WTC11 (cell line): ENCODE results near the gene SCRG1.

ENCODE experiments used
- ATF6 ChIP-seq: sonication (generic); formaldehyde crosslinking; IDR thresholded peaks from 2 replicates; pipeline ENCODE4 v1.8.1; 2023; ENCODE audit warnings: mild to moderate bottlenecking, missing genetic modification reagents
- CTCF ChIP-seq: fragments of 200-600 bp; IDR thresholded peaks from 2 replicates; pipeline ENCODE4 v1.8.0; 2022; ENCODE audit warnings: antibody characterized with exemption
- EMX1 ChIP-seq: fragments of 250-450 bp; sonication (Bioruptor Pico); IDR thresholded peaks from 2 replicates; pipeline ENCODE4 v1.8.0; 2021; ENCODE audit warnings: mild to moderate bottlenecking
- ESRRA ChIP-seq: sonication (generic); formaldehyde crosslinking; IDR thresholded peaks from 2 replicates; pipeline ENCODE4 v1.8.1; 2022; ENCODE audit warnings: mild to moderate bottlenecking, missing genetic modification reagents, borderline replicate concordance
- USF2 ChIP-seq: sonication (generic); formaldehyde crosslinking; IDR thresholded peaks from 2 replicates; pipeline ENCODE4 v1.8.1; 2023; ENCODE audit warnings: mild to moderate bottlenecking, missing genetic modification reagents, moderate library complexity
- ZBTB43 ChIP-seq: sonication (generic); formaldehyde crosslinking; IDR thresholded peaks from 2 replicates; pipeline ENCODE4 v1.8.1; 2023; ENCODE audit warnings: mild to moderate bottlenecking, missing genetic modification reagents
- ZNF423 ChIP-seq: fragments of 250-450 bp; sonication (Bioruptor Pico); IDR thresholded peaks from 2 replicates; pipeline ENCODE4 v2.1.2; 2022; ENCODE audit warnings: mild to moderate bottlenecking, moderate library complexity
- TF ChIP-seq, protein P1 (sequence below): sonication (generic); formaldehyde crosslinking; conservative IDR thresholded peaks from 2 replicates; pipeline ENCODE4 v1.8.1; 2022; ENCODE audit warnings: mild to moderate bottlenecking, missing genetic modification reagents

DNA sequence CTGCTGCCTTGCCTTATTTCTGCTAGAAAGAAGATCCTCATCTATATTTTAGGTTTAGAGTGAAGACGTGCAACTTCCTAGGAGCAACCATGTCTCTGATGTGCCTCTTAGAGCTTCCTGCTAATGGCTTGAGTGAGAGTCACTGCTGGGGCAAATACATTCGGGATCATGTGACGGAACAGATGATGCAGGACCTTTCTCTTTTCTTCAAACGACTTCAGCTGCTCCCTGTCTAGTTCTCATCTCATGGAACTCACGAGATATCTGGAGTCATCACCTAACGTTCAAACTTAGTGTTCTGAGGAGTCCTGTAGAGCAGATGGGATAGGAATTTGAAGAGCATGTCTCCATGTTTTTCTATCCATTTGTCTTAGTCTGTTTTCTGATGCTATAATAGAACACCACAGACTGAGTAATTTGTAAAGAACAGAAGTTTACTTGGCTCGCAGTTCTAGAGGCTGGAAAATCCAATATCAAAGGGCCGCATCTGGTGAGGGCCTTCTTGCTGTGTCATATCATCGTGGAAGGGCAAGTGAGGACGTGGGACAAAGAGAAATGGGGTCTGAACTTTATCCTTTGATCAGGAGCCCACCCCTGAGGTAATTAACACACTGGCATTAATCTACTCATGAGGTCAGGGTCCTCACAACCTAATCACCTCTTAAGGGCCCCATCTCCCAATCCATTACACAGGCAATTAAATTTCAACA lies 43.5 kb upstream of the SCRG1 start:
- TF ChIP-seq CTCF (no peak), USF2 (CRISPR knock-in tag) (no peak), EMX1 (no peak), ZBTB43 (no peak), ATF6 (no peak), ESRRA (no peak), ZNF423 (CRISPR knock-in tag) (no peak)
- TF ChIP-seq, protein P1, sequence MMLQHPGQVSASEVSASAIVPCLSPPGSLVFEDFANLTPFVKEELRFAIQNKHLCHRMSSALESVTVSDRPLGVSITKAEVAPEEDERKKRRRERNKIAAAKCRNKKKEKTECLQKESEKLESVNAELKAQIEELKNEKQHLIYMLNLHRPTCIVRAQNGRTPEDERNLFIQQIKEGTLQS (CRISPR knock-in tag) = no peak
